Measurements from ENCODE around the gene SORBS2.

DNA sequence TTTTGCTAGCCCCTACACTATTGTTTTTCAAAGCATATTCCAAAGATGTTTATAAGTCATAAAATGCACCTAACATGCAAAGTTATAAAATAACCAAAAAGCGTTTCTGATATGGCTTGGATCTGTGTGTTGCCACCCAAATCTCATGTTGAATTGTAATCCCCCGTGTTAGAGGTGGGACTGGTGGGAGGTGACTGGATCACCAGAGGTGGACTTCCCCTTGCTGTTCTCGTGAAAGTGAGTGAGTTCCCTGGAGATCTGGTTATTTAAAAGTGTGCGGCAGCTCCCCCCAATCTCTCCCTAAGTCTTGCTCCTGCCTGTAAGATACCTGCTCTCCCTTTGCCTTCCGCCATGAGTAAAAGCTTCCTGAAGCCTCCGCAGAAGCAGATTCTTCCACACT, 22.8 kb upstream of the SORBS2 start:
- no peak for TF ChIP-seq POLR2A (IDR thresholded peaks at IDR 0.05; ENCODE audit: low read length)
- no peak for TF ChIP-seq GATA1 (IDR thresholded peaks at IDR 0.05; ENCODE audit: low read depth, low read length)

Data from erythroblast (primary cell).